Smooth muscle cell (in vitro differentiated cells): Measurements from ENCODE around the gene CRYGS. TPM values are rescaled to one million over a fixed set of nuclear protein-coding genes. Genes with fewer than 3 reads are reported as not detected.

Source experiments
- DNase-seq: peaks from one replicate; lab custom pipeline; 2025; ENCODE audit not compliant: unreplicated experiment; lab: John Stamatoyannopoulos, UW
- H2AFZ ChIP-seq: fragments of 200-600 bp; sonication (generic); 2 replicates; pipeline ENCODE4 v1.6.0; 2016; ENCODE audit warnings: antibody characterized with exemption, low read depth, mild to moderate bottlenecking
- H3F3A ChIP-seq: fragments of 200-600 bp; sonication (generic); 2 replicates; pipeline ENCODE4 v1.6.0; 2017; ENCODE audit warnings: antibody characterized with exemption, low read depth
- H3K27ac ChIP-seq: fragments of 200-600 bp; sonication (generic); 2 replicates; pipeline ENCODE4 v1.5.1; 2016; ENCODE audit warnings: low read depth, mild to moderate bottlenecking
- H3K27me3 ChIP-seq: fragments of 200-600 bp; sonication (generic); 2 replicates; pipeline ENCODE4 v1.6.1; 2016; ENCODE audit warnings: low read depth, mild to moderate bottlenecking
- H3K36me3 ChIP-seq: fragments of 200-600 bp; sonication (generic); 2 replicates; pipeline ENCODE4 v1.5.1; 2016; ENCODE audit warnings: low read depth
- H3K4me1 ChIP-seq: fragments of 200-600 bp; sonication (generic); 2 replicates; pipeline ENCODE4 v1.5.1; 2016; ENCODE audit warnings: low read depth
- H3K4me2 ChIP-seq: fragments of 200-600 bp; sonication (generic); 2 replicates; pipeline ENCODE4 v1.6.0; 2016; ENCODE audit warnings: mild to moderate bottlenecking
- H3K4me3 ChIP-seq: fragments of 200-600 bp; sonication (generic); 2 replicates; pipeline ENCODE4 v1.5.1; 2016; ENCODE audit warnings: mild to moderate bottlenecking
- H3K79me2 ChIP-seq: fragments of 200-600 bp; sonication (generic); 2 replicates; pipeline ENCODE4 v1.6.0; 2016; ENCODE audit warnings: low read depth, mild to moderate bottlenecking
- H3K9ac ChIP-seq: fragments of 200-600 bp; sonication (generic); 2 replicates; pipeline ENCODE4 v1.6.0; 2016; ENCODE audit warnings: low read depth
- H3K9me3 ChIP-seq: fragments of 200-600 bp; sonication (generic); replicated peaks from 2 replicates; pipeline ENCODE4 v1.5.1; 2016; ENCODE audit warnings: low read depth
- H4K20me1 ChIP-seq: fragments of 200-600 bp; sonication (generic); 2 replicates; pipeline ENCODE4 v1.6.0; 2016; ENCODE audit warnings: low read depth
- WGBS: methylation state at CpG from one replicate; pipeline ENCODE4 v1.1.7; 2016; ENCODE audit warnings: low lambda C conversion rate; 5-methylcytosine and 5-hydroxymethylcytosine counted together
- polyA plus RNA-seq: library from polyadenylated mRNA; unstranded; fragments of >200 nt; fragmentation: Nextera tagmentation; extraction: Ambion mirVana; gene quantifications from 2 replicates; pipeline ENCODE4 v1.2.1, GENCODE V29; 2016
- total RNA-seq: library from RNA; depleted of rRNA; stranded (reverse); fragments of >200 nt; gene quantifications from 2 replicates; pipeline ENCODE4 v1.2.3, GENCODE V29; 2014
- TF ChIP-seq, protein P1 (sequence below): fragments of 200-600 bp; sonication (generic); IDR thresholded peaks from 2 replicates; pipeline ENCODE4 v1.5.1; 2017; ENCODE audit warnings: borderline replicate concordance, mild to moderate bottlenecking, antibody characterized with exemption; ENCODE audit not compliant: insufficient read depth, poor library complexity, severe bottlenecking

The CRYGS gene
- total and polyA plus RNA-seq, 2 experiments from 2014 or later = 5.5 to 6.6 TPM

DNA sequence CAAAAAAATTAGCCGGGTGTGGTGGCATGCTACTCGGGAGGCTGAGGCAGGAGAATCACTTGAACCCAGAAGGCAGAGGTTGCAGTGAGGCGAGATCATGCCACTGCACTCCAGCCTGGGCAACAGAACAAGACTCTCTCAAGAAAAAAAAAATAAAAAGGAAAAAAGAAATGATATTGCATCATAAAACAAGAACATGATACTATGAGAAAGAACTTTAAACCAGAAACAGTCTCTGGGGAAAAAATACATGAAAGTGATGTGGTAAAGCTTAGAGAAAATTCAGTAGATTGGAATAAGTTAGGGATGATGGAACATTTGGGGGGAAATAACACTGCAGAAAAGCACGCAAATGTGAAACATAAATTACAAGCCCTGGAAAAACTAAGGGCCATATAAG, 54.7 kb downstream of the CRYGS start:
- TF ChIP-seq, protein P1, sequence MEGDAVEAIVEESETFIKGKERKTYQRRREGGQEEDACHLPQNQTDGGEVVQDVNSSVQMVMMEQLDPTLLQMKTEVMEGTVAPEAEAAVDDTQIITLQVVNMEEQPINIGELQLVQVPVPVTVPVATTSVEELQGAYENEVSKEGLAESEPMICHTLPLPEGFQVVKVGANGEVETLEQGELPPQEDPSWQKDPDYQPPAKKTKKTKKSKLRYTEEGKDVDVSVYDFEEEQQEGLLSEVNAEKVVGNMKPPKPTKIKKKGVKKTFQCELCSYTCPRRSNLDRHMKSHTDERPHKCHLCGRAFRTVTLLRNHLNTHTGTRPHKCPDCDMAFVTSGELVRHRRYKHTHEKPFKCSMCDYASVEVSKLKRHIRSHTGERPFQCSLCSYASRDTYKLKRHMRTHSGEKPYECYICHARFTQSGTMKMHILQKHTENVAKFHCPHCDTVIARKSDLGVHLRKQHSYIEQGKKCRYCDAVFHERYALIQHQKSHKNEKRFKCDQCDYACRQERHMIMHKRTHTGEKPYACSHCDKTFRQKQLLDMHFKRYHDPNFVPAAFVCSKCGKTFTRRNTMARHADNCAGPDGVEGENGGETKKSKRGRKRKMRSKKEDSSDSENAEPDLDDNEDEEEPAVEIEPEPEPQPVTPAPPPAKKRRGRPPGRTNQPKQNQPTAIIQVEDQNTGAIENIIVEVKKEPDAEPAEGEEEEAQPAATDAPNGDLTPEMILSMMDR = no peak
- no peak overlapping the region for H3K27ac ChIP-seq
- 93% methylated on average over 4 of the region's 4 CpGs for WGBS

More for the DNA sequence above, 54.7 kb downstream of the CRYGS start:
- Histone ChIP-seq H3K9ac (no peak overlapping the region), H3K9me3 (no peaks in the 10 kb centered on the region), H3K4me2 (no peak overlapping the region), H3K36me3 (no peaks in the 10 kb centered on the region), H3K79me2 (no peaks in the 10 kb centered on the region), H4K20me1 (no peaks in the 10 kb centered on the region), H3F3A (no peaks in the 10 kb centered on the region), H3K4me1 (peaks cover 14% of the 10 kb centered on the region), H3K27me3 (no peaks in the 10 kb centered on the region), H2AFZ (no peak overlapping the region), H3K4me3 (no peak overlapping the region)
- DNase-seq = no peak

Other genes starting within 250 kb of the CRYGS start
- 1.1 TPM in 1 of 2 replicates, not detected in the other for gene DGKG, start 182.1 kb downstream of the CRYGS start, total RNA-seq
- 0.64 TPM in 1 of 2 replicates, not detected in the other for gene DGKG, start 182.1 kb downstream of the CRYGS start, polyA plus RNA-seq
- 12.2 and 15.2 TPM in 2 replicates for gene TBCCD1, start 23.0 kb upstream of the CRYGS start, total RNA-seq
- gene TBCCD1, start 23.0 kb upstream of the CRYGS start, polyA plus RNA-seq = 15.5 and 19.5 TPM in 2 replicates
- 103 and 115 TPM in 2 replicates for gene DNAJB11, start 26.3 kb upstream of the CRYGS start, total RNA-seq
- 136 and 138 TPM in 2 replicates for gene DNAJB11, start 26.3 kb upstream of the CRYGS start, polyA plus RNA-seq
- 0.18 TPM in 1 of 2 replicates, not detected in the other for gene AHSG, start 68.7 kb upstream of the CRYGS start, total RNA-seq
- gene AHSG, start 68.7 kb upstream of the CRYGS start, polyA plus RNA-seq = 0.16 and 0.26 TPM in 2 replicates
- gene FETUB, start 96.0 kb upstream of the CRYGS start, total RNA-seq = 1.9 TPM in 1 of 2 replicates, not detected in the other
- gene FETUB, start 96.0 kb upstream of the CRYGS start, polyA plus RNA-seq = not detected in 2 replicates
- not detected in 2 replicates for gene HRG, start 121.6 kb upstream of the CRYGS start, total RNA-seq
- not detected in 2 replicates for gene HRG, start 121.6 kb upstream of the CRYGS start, polyA plus RNA-seq
- gene KNG1, start 173.0 kb upstream of the CRYGS start, total RNA-seq = not detected in 2 replicates
- not detected in 2 replicates for gene KNG1, start 173.0 kb upstream of the CRYGS start, polyA plus RNA-seq
- 438 and 486 TPM in 2 replicates for gene EIF4A2, start 239.2 kb upstream of the CRYGS start, total RNA-seq
- 94.8 and 130 TPM in 2 replicates for gene EIF4A2, start 239.2 kb upstream of the CRYGS start, polyA plus RNA-seq